ENCODE results near the gene PABPN1L. TPM values are rescaled to one million over a fixed set of nuclear protein-coding genes. Genes with fewer than 3 reads are reported as not detected.

PABPN1L gene
- total and polyA plus RNA-seq, 10 donors, result 0.26 to 1.3 (median 0.70) TPM; not detected in 4

DNA sequence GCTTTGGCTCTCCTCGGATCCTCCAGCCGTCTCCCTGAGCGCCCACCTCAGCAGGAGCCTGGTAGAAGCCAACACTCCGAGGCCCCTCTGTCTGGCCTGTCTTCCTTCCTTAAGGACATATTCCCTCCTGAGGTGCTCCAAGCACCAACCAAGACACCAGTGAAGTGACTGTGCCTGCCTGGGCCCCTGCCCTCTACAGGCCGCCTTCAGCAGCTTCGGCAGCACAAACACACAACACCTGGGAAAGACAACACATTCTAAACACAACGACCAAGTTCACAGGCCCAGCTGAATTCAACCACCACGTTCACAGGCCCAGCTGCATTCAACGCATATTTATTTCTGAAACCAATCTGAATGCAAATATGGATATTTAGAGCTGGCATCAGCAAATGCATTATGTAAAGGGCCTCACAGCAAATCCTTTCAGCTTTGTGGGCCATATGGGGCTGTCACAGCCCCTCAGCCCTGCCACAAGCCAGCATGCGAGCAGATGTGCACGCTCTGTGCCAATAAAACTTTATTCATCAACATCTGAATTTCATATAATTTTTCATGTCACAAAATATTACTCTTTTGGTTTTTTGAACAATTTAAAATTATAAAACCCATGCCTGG lies 21.9 kb downstream of the PABPN1L start:
- TF ChIP-seq POLR2AphosphoS5 (IDR thresholded peaks at IDR 0.05) (no peak), POLR2A (IDR thresholded peaks at IDR 0.05) (no peak)
- TF ChIP-seq, protein P1, sequence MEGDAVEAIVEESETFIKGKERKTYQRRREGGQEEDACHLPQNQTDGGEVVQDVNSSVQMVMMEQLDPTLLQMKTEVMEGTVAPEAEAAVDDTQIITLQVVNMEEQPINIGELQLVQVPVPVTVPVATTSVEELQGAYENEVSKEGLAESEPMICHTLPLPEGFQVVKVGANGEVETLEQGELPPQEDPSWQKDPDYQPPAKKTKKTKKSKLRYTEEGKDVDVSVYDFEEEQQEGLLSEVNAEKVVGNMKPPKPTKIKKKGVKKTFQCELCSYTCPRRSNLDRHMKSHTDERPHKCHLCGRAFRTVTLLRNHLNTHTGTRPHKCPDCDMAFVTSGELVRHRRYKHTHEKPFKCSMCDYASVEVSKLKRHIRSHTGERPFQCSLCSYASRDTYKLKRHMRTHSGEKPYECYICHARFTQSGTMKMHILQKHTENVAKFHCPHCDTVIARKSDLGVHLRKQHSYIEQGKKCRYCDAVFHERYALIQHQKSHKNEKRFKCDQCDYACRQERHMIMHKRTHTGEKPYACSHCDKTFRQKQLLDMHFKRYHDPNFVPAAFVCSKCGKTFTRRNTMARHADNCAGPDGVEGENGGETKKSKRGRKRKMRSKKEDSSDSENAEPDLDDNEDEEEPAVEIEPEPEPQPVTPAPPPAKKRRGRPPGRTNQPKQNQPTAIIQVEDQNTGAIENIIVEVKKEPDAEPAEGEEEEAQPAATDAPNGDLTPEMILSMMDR (IDR thresholded peaks at IDR 0.05 in 8 of 11, conservative IDR thresholded peaks at IDR 0.05 in 3 of 11), result no peak
- intact Hi-C loops (cut with DNase I; ENCODE audit: low total_unique reads), result no loop called here
- Histone ChIP-seq H3K27ac (no peak overlapping the region), H3K27me3 (replicated peaks in 1 of 7) (no peaks in the 10 kb centered on the region), H3K36me3 (peaks cover 0 to 91% (median 22%) of the 10 kb centered on the region in 6 donors), H3K4me3 (no peak overlapping the region), H3K4me1 (peaks cover 0 to 32% (median 7%) of the 10 kb centered on the region in 6 donors), H3K9me3 (no peaks in the 10 kb centered on the region)
- 80 to 89% (median 87%) methylated on average over 11 of the region's 11 CpGs for WGBS, 5 donors
- DNase-seq, result no peak

DNA sequence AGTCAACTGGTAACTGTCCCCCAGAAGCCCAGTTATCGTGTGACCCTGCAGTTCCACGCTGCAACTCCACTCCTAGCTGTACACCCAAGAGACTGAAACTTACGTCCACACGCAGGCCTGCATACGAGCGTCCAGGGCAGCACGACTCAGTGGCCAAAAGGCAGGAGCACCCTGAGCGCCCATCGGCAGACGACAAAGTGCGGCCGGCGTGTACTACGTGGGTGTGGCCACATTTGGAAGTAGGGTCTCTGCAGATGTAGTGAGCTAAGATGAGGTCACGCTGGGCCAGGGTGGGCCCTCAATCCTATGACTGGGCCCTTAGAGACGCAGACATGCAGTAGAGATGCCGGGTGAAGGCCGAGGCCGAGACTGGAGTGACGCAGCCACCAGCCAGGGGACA lies 23.2 kb downstream of the PABPN1L start:
- WGBS, 5 donors, result 92 to 96% (median 93%) methylated on average over 19 to 20 of the region's 20 CpGs
- Histone ChIP-seq H3K4me3 (no peak overlapping the region), H3K4me1 (peaks cover 0 to 36% (median 11%) of the 10 kb centered on the region in 6 donors), H3K27me3 (replicated peaks in 1 of 7) (no peaks in the 10 kb centered on the region), H3K36me3 (peaks cover 0 to 91% (median 30%) of the 10 kb centered on the region in 6 donors), H3K27ac (no peak overlapping the region), H3K9me3 (no peaks in the 10 kb centered on the region)
- TF ChIP-seq, protein P1 (IDR thresholded peaks at IDR 0.05 in 8 of 11, conservative IDR thresholded peaks at IDR 0.05 in 3 of 11), result no peak
- TF ChIP-seq POLR2A (IDR thresholded peaks at IDR 0.05), result no peak
- TF ChIP-seq POLR2AphosphoS5 (IDR thresholded peaks at IDR 0.05), result no peak
- DNase-seq, result no peak
- intact Hi-C loops (cut with DNase I; ENCODE audit: low total_unique reads), result no loop called here

DNA sequence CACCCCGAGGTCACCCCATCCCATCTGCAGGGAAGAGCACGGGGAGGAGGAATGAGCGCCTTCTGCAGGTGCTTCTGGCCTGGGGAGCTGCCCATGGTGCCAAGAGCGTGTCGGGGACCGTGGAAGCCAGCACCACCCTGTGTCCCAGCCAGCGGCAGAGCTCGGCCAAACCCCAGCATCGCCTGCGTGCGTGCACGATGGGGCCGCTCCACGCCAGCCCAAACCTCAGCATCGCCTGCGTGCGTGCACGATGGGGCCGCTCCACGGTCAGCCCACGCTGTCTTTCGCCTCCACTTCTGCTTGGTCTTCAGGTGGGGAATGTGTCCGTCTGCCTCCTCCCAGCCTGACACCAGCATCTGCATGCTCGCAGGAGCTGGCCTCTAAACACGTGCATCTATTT lies 23.7 kb downstream of the PABPN1L start:
- Histone ChIP-seq H3K4me3 (no peak overlapping the region), H3K4me1 (peaks cover 0 to 36% (median 11%) of the 10 kb centered on the region in 6 donors), H3K27ac (no peak overlapping the region), H3K27me3 (replicated peaks in 1 of 7) (no peaks in the 10 kb centered on the region), H3K36me3 (peaks cover 0 to 91% (median 32%) of the 10 kb centered on the region in 6 donors), H3K9me3 (no peaks in the 10 kb centered on the region)
- intact Hi-C loops (cut with DNase I; ENCODE audit: low total_unique reads), result no loop called here
- TF ChIP-seq, protein P1 (IDR thresholded peaks at IDR 0.05 in 8 of 11, conservative IDR thresholded peaks at IDR 0.05 in 3 of 11), result no peak
- no peak for TF ChIP-seq POLR2AphosphoS5 (IDR thresholded peaks at IDR 0.05)
- 94 to 97% (median 94%) methylated on average over 17 to 25 of the region's 25 CpGs for WGBS, 5 donors
- no peak for DNase-seq

DNA sequence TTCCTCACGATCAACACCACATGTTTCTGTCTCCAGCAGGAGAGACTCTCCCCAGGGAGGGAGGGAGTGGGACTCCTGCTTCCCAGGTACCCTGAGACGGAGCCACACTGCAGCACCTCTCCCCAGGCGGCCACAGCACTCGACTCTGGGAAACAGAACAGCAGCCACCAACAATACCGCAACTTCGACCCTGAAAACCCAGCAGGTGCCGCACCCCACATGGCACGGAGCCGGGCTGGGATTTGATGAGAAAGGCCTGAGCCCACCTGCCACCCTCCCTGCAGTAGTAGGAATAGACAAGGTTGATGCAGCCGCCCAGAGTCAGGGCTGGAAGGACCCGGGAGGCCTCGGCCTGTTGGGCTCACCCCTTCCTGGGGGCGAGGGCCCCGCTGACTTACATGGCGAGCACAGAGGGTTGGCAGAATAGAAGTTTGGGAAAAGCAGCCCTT lies 24.1 kb downstream of the PABPN1L start:
- 82 to 92% (median 90%) methylated on average over 6 to 15 of the region's 15 CpGs for WGBS, 5 donors
- peaks cover 0 to 36% (median 11%) of the 10 kb centered on the region in 6 donors for H3K4me1 ChIP-seq
- no peaks in the 10 kb centered on the region for H3K9me3 ChIP-seq
- peaks cover 0 to 91% (median 30%) of the 10 kb centered on the region in 6 donors for H3K36me3 ChIP-seq
- no peak for TF ChIP-seq POLR2AphosphoS5 (IDR thresholded peaks at IDR 0.05)
- TF ChIP-seq POLR2A (IDR thresholded peaks at IDR 0.05), result no peak
- TF ChIP-seq, protein P1 (IDR thresholded peaks at IDR 0.05 in 8 of 11, conservative IDR thresholded peaks at IDR 0.05 in 3 of 11), result no peak
- H3K27ac ChIP-seq, result no peak overlapping the region
- intact Hi-C loops (cut with DNase I; ENCODE audit: low total_unique reads), result no loop called here
- no peak for DNase-seq
- no peaks in the 10 kb centered on the region for H3K27me3 ChIP-seq (replicated peaks in 1 of 7)
- H3K4me3 ChIP-seq, result no peak overlapping the region
